ENCODE results near the gene PLK1. TPM values are rescaled to one million over a fixed set of nuclear protein-coding genes. Genes with fewer than 3 reads are reported as not detected.
"Not testable (repeated sequence)": the region's sequence is repeated elsewhere in the genome, so short reads cannot be mapped to it uniquely, and the experiment has no call there.

Gene PLK1
- 62.6 and 68.6 TPM in 2 replicates for polyA plus RNA-seq (2013)

- Histone ChIP-seq H2AK5ac (ENCODE audit: low read length) (peak within 1 kb of the TSS; percentile 32), H3K27ac (ENCODE audit: low read depth, low read length) (peak within 1 kb of the TSS; percentile 7), H3K79me1 (ENCODE audit: low read length) (peaks cover 8% of the 10 kb centered on the region), H3K4me3 (ENCODE audit: low read depth, low read length) (peak within 1 kb of the TSS; percentile 88), H2BK12ac (ENCODE audit: low read length) (no peak within 1 kb of the TSS), H3K23ac (ENCODE audit: low read length) (no peak within 1 kb of the TSS), H3K9me3 (ENCODE audit: insufficient read depth, low read depth, low read length) (no peaks in the 10 kb centered on the region), H4K91ac (ENCODE audit: low read depth, low read length) (peak within 1 kb of the TSS; percentile 78), H4K12ac (ENCODE audit: low read depth, low read length) (peak within 1 kb of the TSS; percentile 24), H3K4me2 (ENCODE audit: low read length) (peak within 1 kb of the TSS; percentile 90), H3K79me2 (ENCODE audit: control insufficient read depth, insufficient read depth, low read length, poor library complexity) (peaks cover 16% of the 10 kb centered on the region), H2BK5ac (ENCODE audit: low read depth, low read length, poor library complexity) (peak within 1 kb of the TSS; percentile 35), H3K4ac (ENCODE audit: low read depth, low read length) (peak within 1 kb of the TSS; percentile 98), H3K36me3 (ENCODE audit: control insufficient read depth in 1 of 2, insufficient read depth in 2 of 2, low read length in 2 of 2) (peaks cover 22 to 43% of the 10 kb centered on the region in 2 experiments), H2AFZ (ENCODE audit: insufficient read depth, low read length, poor library complexity) (peak within 1 kb of the TSS; percentile 15), H2BK120ac (ENCODE audit: insufficient read depth, low read length, poor library complexity) (peak within 1 kb of the TSS; percentile 67), H3K14ac (ENCODE audit: low read length) (peak within 1 kb of the TSS; percentile 56), H3K4me1 (ENCODE audit: control insufficient read depth in 1 of 2, insufficient read depth in 2 of 2, low read length in 2 of 2) (peaks cover 7 to 11% of the 10 kb centered on the region in 2 experiments), H3K27me3 (ENCODE audit: insufficient read depth, low read length) (no peaks in the 10 kb centered on the region), H3K18ac (ENCODE audit: low read length) (peak within 1 kb of the TSS; percentile 47), H3K9ac (ENCODE audit: low read length) (peak within 1 kb of the TSS; percentile 83), H4K8ac (ENCODE audit: low read depth, low read length) (peak within 1 kb of the TSS; percentile 10)
- DNase-seq = peak; percentile 76 to 88
- WGBS (ENCODE audit: extremely low coverage, insufficient coverage, insufficient read length) = no CpG with 5 or more reads among the region's 75 CpGs
Observed at GRCh38 chr16:23678430-23679273, at the start of gene PLK1. Gene PLK1 (plus strand): TSS chr16:23678889. CDS start chr16:23678933, 44 bp downstream.

- Histone ChIP-seq H3K23ac (ENCODE audit: low read length) (no peak overlapping the region), H2AK5ac (ENCODE audit: low read length) (no peak overlapping the region), H2BK5ac (ENCODE audit: low read depth, low read length, poor library complexity) (no peak overlapping the region), H3K36me3 (ENCODE audit: control insufficient read depth in 1 of 2, insufficient read depth in 2 of 2, low read length in 2 of 2) (peaks cover 21 to 30% of the 10 kb centered on the region in 2 experiments), H2BK12ac (ENCODE audit: low read length) (no peak overlapping the region), H3K4ac (ENCODE audit: low read depth, low read length) (no peak overlapping the region), H3K9me3 (ENCODE audit: insufficient read depth, low read depth, low read length) (no peaks in the 10 kb centered on the region), H3K14ac (ENCODE audit: low read length) (no peak overlapping the region), H3K4me2 (ENCODE audit: low read length) (no peak overlapping the region), H3K9ac (ENCODE audit: low read length) (no peak overlapping the region), H4K8ac (ENCODE audit: low read depth, low read length) (no peak overlapping the region), H3K4me1 (ENCODE audit: control insufficient read depth in 1 of 2, insufficient read depth in 2 of 2, low read length in 2 of 2) (no peaks in the 10 kb centered on the region), H2BK120ac (ENCODE audit: insufficient read depth, low read length, poor library complexity) (no peak overlapping the region), H3K27me3 (ENCODE audit: insufficient read depth, low read length) (no peaks in the 10 kb centered on the region), H3K18ac (ENCODE audit: low read length) (no peak overlapping the region), H3K27ac (ENCODE audit: low read depth, low read length) (no peak overlapping the region), H3K79me1 (ENCODE audit: low read length) (no peaks in the 10 kb centered on the region), H4K12ac (ENCODE audit: low read depth, low read length) (no peak overlapping the region), H2AFZ (ENCODE audit: insufficient read depth, low read length, poor library complexity) (no peak overlapping the region), H3K4me3 (ENCODE audit: low read depth, low read length) (no peak overlapping the region), H3K79me2 (ENCODE audit: control insufficient read depth, insufficient read depth, low read length, poor library complexity) (no peaks in the 10 kb centered on the region), H4K91ac (ENCODE audit: low read depth, low read length) (no peak overlapping the region)
- no CpG with 5 or more reads among the region's 8 CpGs for WGBS (ENCODE audit: extremely low coverage, insufficient coverage, insufficient read length)
- peak; percentile 26 to 60 for DNase-seq
Observed at GRCh38 chr16:23629516-23629915, 49.2 kb upstream of the PLK1 start.

- H4K8ac ChIP-seq (ENCODE audit: low read depth, low read length); H3K79me1 ChIP-seq (ENCODE audit: low read length); H3K27me3 ChIP-seq (ENCODE audit: insufficient read depth, low read length); H3K4ac ChIP-seq (ENCODE audit: low read depth, low read length); H2AK5ac ChIP-seq (ENCODE audit: low read length); H2BK12ac ChIP-seq (ENCODE audit: low read length); H2BK5ac ChIP-seq (ENCODE audit: low read depth, low read length, poor library complexity); H3K14ac ChIP-seq (ENCODE audit: low read length); H2AFZ ChIP-seq (ENCODE audit: insufficient read depth, low read length, poor library complexity); H3K4me1 ChIP-seq (ENCODE audit: control insufficient read depth in 1 of 2, insufficient read depth in 2 of 2, low read length in 2 of 2); H4K12ac ChIP-seq (ENCODE audit: low read depth, low read length); H3K79me2 ChIP-seq (ENCODE audit: control insufficient read depth, insufficient read depth, low read length, poor library complexity); H2BK120ac ChIP-seq (ENCODE audit: insufficient read depth, low read length, poor library complexity); H3K9me3 ChIP-seq (ENCODE audit: insufficient read depth, low read depth, low read length); H3K18ac ChIP-seq (ENCODE audit: low read length); H3K4me2 ChIP-seq (ENCODE audit: low read length); H3K23ac ChIP-seq (ENCODE audit: low read length); H3K9ac ChIP-seq (ENCODE audit: low read length); H3K27ac ChIP-seq (ENCODE audit: low read depth, low read length); H3K4me3 ChIP-seq (ENCODE audit: low read depth, low read length); DNase-seq; H4K91ac ChIP-seq (ENCODE audit: low read depth, low read length): not testable (repeated sequence)
- WGBS (ENCODE audit: extremely low coverage, insufficient coverage, insufficient read length) = no CpG with 5 or more reads among the region's 3 CpGs
- peaks cover 12 to 23% of the 10 kb centered on the region in 2 experiments for H3K36me3 ChIP-seq (ENCODE audit: control insufficient read depth in 1 of 2, insufficient read depth in 2 of 2, low read length in 2 of 2)
Observed at GRCh38 chr16:23631874-23632273, 46.8 kb upstream of the PLK1 start.

GRCh38 chr16:23634461-23635036 lies 44.1 kb upstream of the PLK1 start:
- Histone ChIP-seq H3K23ac (ENCODE audit: low read length) (no peak overlapping the region), H3K27ac (ENCODE audit: low read depth, low read length) (no peak overlapping the region), H3K4ac (ENCODE audit: low read depth, low read length) (no peak overlapping the region), H3K4me1 (ENCODE audit: control insufficient read depth in 1 of 2, insufficient read depth in 2 of 2, low read length in 2 of 2) (no peaks in the 10 kb centered on the region), H3K36me3 (ENCODE audit: control insufficient read depth in 1 of 2, insufficient read depth in 2 of 2, low read length in 2 of 2) (peaks cover 4 to 20% of the 10 kb centered on the region in 2 experiments), H3K79me2 (ENCODE audit: control insufficient read depth, insufficient read depth, low read length, poor library complexity) (peaks cover under 1% of the 10 kb centered on the region), H2AK5ac (ENCODE audit: low read length) (no peak overlapping the region), H3K9ac (ENCODE audit: low read length) (no peak overlapping the region), H3K79me1 (ENCODE audit: low read length) (no peaks in the 10 kb centered on the region), H3K18ac (ENCODE audit: low read length) (no peak overlapping the region), H3K27me3 (ENCODE audit: insufficient read depth, low read length) (no peaks in the 10 kb centered on the region), H3K9me3 (ENCODE audit: insufficient read depth, low read depth, low read length) (no peaks in the 10 kb centered on the region), H2BK120ac (ENCODE audit: insufficient read depth, low read length, poor library complexity) (no peak overlapping the region), H3K4me3 (ENCODE audit: low read depth, low read length) (no peak overlapping the region), H4K8ac (ENCODE audit: low read depth, low read length) (no peak overlapping the region), H4K12ac (ENCODE audit: low read depth, low read length) (no peak overlapping the region), H2BK5ac (ENCODE audit: low read depth, low read length, poor library complexity) (no peak overlapping the region), H3K4me2 (ENCODE audit: low read length) (no peak overlapping the region), H2BK12ac (ENCODE audit: low read length) (no peak overlapping the region), H4K91ac (ENCODE audit: low read depth, low read length) (no peak overlapping the region), H3K14ac (ENCODE audit: low read length) (no peak overlapping the region), H2AFZ (ENCODE audit: insufficient read depth, low read length, poor library complexity) (no peak overlapping the region)
- DNase-seq = no peak
- no CpG with 5 or more reads among the region's 4 CpGs for WGBS (ENCODE audit: extremely low coverage, insufficient coverage, insufficient read length)

Measured in trophoblast cell (in vitro differentiated cells and primary cell).